Kidney (tissue), 14 donors: ENCODE data around the gene CDYL. TPM values are rescaled to one million over a fixed set of nuclear protein-coding genes. Genes with fewer than 3 reads are reported as not detected.

Source experiments
- DNase-seq, 5 donors: peaks; one replicate each; pipeline ENCODE4 v3.0.0-alpha.2; 2013 to 2020
- FAIRE-seq: peaks from 2 replicates; lab custom pipeline; 2012; peaks lifted over from hg19 to GRCh38; lab: Jason Lieb, UNC
- H3K27ac ChIP-seq, 2 donors: one replicate each; pipeline ENCODE4 v1.7.0; 2013; ENCODE audit warnings: low read depth in 2 of 2, low read length in 2 of 2, inconsistent platforms in 1 of 2
- H3K27me3 ChIP-seq: one replicate; pipeline ENCODE4 v1.7.1; 2013; ENCODE audit warnings: low read length, inconsistent platforms; ENCODE audit not compliant: control insufficient read depth, insufficient read depth
- H3K36me3 ChIP-seq, 3 donors: one replicate each; pipeline versions ENCODE4 v1.7.0 to v1.7.1; 2013; ENCODE audit warnings: low read length in 3 of 3, control low read depth in 1 of 3, inconsistent platforms in 1 of 3; ENCODE audit not compliant: insufficient read depth in 3 of 3, control insufficient read depth in 2 of 3
- H3K4me1 ChIP-seq, 3 donors: one replicate each; pipeline versions ENCODE4 v1.7.0 to v1.7.1; 2013; ENCODE audit warnings: low read length in 3 of 3, inconsistent platforms in 1 of 3, low read depth in 1 of 3; ENCODE audit not compliant: control insufficient read depth in 2 of 3, insufficient read depth in 2 of 3
- H3K4me3 ChIP-seq, 3 donors: one replicate each; pipeline versions ENCODE4 v1.7.0 to v1.8.1; 2013; ENCODE audit warnings: low read length in 3 of 3, control low read depth in 1 of 3, inconsistent platforms in 1 of 3
- H3K9ac ChIP-seq, 3 donors: one replicate each; pipeline versions ENCODE4 v1.7.0 to v1.7.1; 2013; ENCODE audit warnings: low read length in 3 of 3, control low read depth in 1 of 3, inconsistent platforms in 1 of 3
- H3K9me3 ChIP-seq, 3 donors: one replicate each; pipeline versions ENCODE4 v1.7.0 to v1.7.1; 2013; ENCODE audit warnings: low read length in 3 of 3, control low read depth in 1 of 3, inconsistent platforms in 1 of 3; ENCODE audit not compliant: control insufficient read depth in 2 of 3, insufficient read depth in 1 of 3
- CTCF ChIP-seq: IDR thresholded peaks from 3 replicates; pipeline ENCODE4 v1.5.1; 2012; ENCODE audit warnings: mild to moderate bottlenecking, moderate library complexity, borderline replicate concordance; ENCODE audit not compliant: insufficient read depth; ENCODE audit errors: extremely low read depth
- intact Hi-C: fragments of 100-400 bp; cut with DNase I; formaldehyde crosslinking; loops from one replicate; pipeline ENCODE4 v1.11.1; 2022
- polyA plus RNA-seq: library from polyadenylated mRNA; stranded (reverse); fragments of 350-450 nt; fragmentation: Illumina TruSeq; extraction: RNeasy Lipid Tissue Mini Kit (QIAGEN cat#74804); gene quantifications from one replicate; pipeline ENCODE4 v1.2.3, GENCODE V29; 2014; ENCODE audit warnings: low read depth, low replicate concordance; ENCODE audit not compliant: insufficient read depth
- total RNA-seq: library from RNA; stranded (reverse); fragmentation: NEBNext Ultra II Directional; extraction: Animal tissue kit (Norgen Biotek cat#: 25700); gene quantifications from one replicate; pipeline ENCODE4 v1.2.1, GENCODE V29; 2021
- donor health status: control.
- donor health status: control.
- donor health status: control.
- donor health status: control.
- donor health status: control.
- donor health status: DM: yes; HTN: yes; CAD: no.
- donor health status: Normal renal cell carcinoma (clear cell type).

Gene CDYL
- total and polyA plus RNA-seq, 2 donors from 2014 or later: 7.4 to 46.8 TPM

GRCh38 chr6:4929097-4929718 lies 153.0 kb downstream of the CDYL start:
- no peak for TF ChIP-seq CTCF
- no peak for DNase-seq
- Histone ChIP-seq H3K9me3 (no peaks in the 10 kb centered on the region), H3K4me3 (no peak overlapping the region), H3K27ac (no peak overlapping the region), H3K9ac (no peak overlapping the region), H3K36me3 (no peaks in the 10 kb centered on the region), H3K27me3 (no peaks in the 10 kb centered on the region), H3K4me1 (peaks cover 2 to 5% (median 4%) of the 10 kb centered on the region in 3 donors)
- FAIRE-seq: no peak
- intact Hi-C loops: no loop called here

- no peak for DNase-seq
- H3K4me1 ChIP-seq: peaks cover 0 to 5% (median 4%) of the 10 kb centered on the region in 3 donors
- no peaks in the 10 kb centered on the region for H3K9me3 ChIP-seq
- no peaks in the 10 kb centered on the region for H3K27me3 ChIP-seq
- no peak overlapping the region for H3K27ac ChIP-seq
- intact Hi-C loops: no loop called here
- no peak for FAIRE-seq
- no peaks in the 10 kb centered on the region for H3K36me3 ChIP-seq
- no peak overlapping the region for H3K9ac ChIP-seq
- no peak for TF ChIP-seq CTCF
- no peak overlapping the region for H3K4me3 ChIP-seq
These were observed 154.0 kb downstream of the CDYL start for GRCh38 chr6:4930025-4930691.

- no peak for TF ChIP-seq CTCF
- H3K27ac ChIP-seq: no peak overlapping the region
- no peaks in the 10 kb centered on the region for H3K9me3 ChIP-seq
- FAIRE-seq: no peak
- no peak for DNase-seq
- peaks cover 0 to 5% (median 4%) of the 10 kb centered on the region in 3 donors for H3K4me1 ChIP-seq
- intact Hi-C loops: no loop called here
- H3K27me3 ChIP-seq: no peaks in the 10 kb centered on the region
- no peak overlapping the region for H3K9ac ChIP-seq
- no peak overlapping the region for H3K4me3 ChIP-seq
- no peaks in the 10 kb centered on the region for H3K36me3 ChIP-seq
These were observed 155.5 kb downstream of the CDYL start for GRCh38 chr6:4931530-4932227.
